ENCODE results near the gene SAYSD1. TPM values are rescaled to one million over a fixed set of nuclear protein-coding genes. Genes with fewer than 3 reads are reported as not detected.

The SAYSD1 gene
- total and polyA plus RNA-seq, 2 experiments from 2014 or later = 9.9 to 12.4 TPM

DNA sequence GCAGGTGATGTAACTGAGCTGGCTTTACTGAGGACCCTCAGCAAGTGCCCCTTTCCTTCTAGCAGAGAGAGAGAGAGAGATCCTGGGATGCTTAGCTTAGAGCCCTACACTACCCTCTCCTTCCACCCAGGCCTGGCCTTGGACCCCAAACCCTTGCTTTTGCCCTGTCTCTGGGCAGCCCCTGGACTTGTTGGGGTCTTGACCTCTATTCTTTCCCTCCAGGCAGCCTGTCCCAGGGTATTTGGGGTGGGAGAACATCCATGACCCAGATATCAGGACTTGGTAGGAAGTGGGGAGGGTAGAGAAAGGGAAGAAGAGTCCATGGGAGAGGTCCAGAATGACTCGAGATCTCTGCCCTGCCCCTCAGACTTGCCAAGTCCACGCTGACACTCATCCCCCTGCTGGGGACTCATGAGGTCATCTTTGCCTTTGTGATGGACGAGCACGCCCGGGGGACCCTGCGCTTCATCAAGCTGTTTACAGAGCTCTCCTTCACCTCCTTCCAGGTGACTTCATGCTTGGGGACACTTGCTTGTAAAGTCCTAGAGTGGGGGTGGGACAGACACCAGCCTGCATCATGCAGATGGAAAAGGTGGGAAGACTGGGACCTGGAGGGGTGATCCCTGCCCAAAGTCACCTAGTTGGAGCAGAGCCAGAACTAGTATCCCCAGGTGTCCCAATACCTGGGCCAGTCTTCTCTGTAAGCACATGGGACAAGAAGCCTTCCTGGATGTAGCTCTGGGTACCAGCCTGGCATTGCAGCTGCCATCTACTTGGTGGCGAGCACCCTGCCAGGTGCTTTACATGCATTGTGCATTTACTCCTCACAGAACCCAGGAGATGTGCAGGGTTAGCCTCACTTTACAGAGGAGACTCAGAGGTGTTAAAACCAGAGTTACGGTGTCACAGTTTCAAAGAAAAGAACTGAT lies 35.5 kb downstream of the SAYSD1 start:
- H3K4me3 ChIP-seq = no peak overlapping the region
- TF ChIP-seq, protein P1, sequence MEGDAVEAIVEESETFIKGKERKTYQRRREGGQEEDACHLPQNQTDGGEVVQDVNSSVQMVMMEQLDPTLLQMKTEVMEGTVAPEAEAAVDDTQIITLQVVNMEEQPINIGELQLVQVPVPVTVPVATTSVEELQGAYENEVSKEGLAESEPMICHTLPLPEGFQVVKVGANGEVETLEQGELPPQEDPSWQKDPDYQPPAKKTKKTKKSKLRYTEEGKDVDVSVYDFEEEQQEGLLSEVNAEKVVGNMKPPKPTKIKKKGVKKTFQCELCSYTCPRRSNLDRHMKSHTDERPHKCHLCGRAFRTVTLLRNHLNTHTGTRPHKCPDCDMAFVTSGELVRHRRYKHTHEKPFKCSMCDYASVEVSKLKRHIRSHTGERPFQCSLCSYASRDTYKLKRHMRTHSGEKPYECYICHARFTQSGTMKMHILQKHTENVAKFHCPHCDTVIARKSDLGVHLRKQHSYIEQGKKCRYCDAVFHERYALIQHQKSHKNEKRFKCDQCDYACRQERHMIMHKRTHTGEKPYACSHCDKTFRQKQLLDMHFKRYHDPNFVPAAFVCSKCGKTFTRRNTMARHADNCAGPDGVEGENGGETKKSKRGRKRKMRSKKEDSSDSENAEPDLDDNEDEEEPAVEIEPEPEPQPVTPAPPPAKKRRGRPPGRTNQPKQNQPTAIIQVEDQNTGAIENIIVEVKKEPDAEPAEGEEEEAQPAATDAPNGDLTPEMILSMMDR (IDR thresholded peaks at IDR 0.05; ENCODE audit: low read depth, low read length) = no peak
- no peaks in the 10 kb centered on the region for H3K4me1 ChIP-seq (ENCODE audit: low read depth)
- no peak for DNase-seq (ENCODE audit: low read depth in 1 of 2, low spot score in 1 of 2)
- no peak overlapping the region for H3K27ac ChIP-seq
- H3K36me3 ChIP-seq = no peaks in the 10 kb centered on the region
- no peaks in the 10 kb centered on the region for H3K27me3 ChIP-seq
- H3K9me3 ChIP-seq (ENCODE audit: low read depth) = no peaks in the 10 kb centered on the region

DNA sequence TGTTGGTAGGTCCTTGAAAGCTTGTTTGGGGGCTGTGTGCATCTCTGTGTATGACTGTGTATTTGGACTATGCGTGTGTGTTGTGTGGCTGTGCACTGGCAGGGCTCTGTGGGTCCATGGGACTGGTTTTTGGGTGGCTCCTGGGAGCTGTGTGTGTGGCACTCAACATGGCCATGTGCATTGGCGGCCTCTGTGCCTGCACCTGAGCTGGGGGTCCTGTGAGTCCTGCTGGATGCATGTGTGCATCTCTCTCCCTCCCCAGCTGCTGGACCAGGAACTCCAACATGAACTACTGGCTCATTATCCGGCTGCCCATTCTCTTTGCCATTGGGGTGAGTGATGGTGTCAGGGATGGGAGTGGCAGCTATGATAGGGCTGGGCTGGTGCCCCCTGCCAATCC lies 36.3 kb downstream of the SAYSD1 start:
- H3K36me3 ChIP-seq = no peaks in the 10 kb centered on the region
- TF ChIP-seq, protein P1 (IDR thresholded peaks at IDR 0.05; ENCODE audit: low read depth, low read length) = no peak
- no peaks in the 10 kb centered on the region for H3K4me1 ChIP-seq (ENCODE audit: low read depth)
- no peak overlapping the region for H3K4me3 ChIP-seq
- no peak overlapping the region for H3K27ac ChIP-seq
- H3K9me3 ChIP-seq (ENCODE audit: low read depth) = no peaks in the 10 kb centered on the region
- no peaks in the 10 kb centered on the region for H3K27me3 ChIP-seq
- DNase-seq (ENCODE audit: low read depth in 1 of 2, low spot score in 1 of 2) = no peak

DNA sequence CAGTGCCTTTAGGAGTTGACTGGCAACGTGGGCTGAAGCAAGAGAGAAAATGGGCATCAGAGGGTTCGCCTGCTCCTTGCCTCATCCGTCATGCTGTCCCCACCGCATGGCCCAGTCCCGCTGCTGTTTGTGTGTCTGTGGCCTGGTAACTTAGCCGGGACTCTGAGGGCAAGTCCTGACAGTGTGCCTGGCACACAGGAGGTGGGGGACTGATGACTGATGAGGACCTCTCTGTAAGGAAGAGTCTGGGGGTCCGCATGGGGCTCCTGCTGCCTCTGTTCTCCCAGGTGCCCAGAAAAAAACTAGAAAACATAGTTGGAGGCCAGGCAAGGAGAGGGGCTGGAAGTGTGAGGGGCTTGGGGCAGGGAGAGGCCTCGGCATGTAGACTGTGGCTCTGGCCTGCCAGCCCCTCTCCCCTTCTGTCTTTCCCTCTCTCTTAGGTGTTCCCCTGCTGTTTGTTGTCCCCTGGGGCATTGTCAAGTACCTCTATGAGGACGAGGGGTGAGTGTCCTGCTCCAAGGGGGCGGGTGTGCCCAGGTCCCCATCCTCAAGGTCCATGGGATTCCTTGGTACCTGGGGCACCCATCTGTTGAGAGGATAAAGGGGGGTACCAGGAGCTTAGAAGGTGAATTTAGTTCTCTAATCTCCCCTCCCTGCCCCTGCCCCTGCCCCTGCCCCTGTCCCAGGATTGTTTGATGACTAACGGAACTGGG lies 36.9 kb downstream of the SAYSD1 start:
- TF ChIP-seq, protein P1 (IDR thresholded peaks at IDR 0.05; ENCODE audit: low read depth, low read length) = no peak
- Histone ChIP-seq H3K4me3 (no peak overlapping the region), H3K9me3 (ENCODE audit: low read depth) (no peaks in the 10 kb centered on the region), H3K27me3 (no peaks in the 10 kb centered on the region), H3K27ac (no peak overlapping the region), H3K4me1 (ENCODE audit: low read depth) (no peaks in the 10 kb centered on the region), H3K36me3 (no peaks in the 10 kb centered on the region)
- no peak for DNase-seq (ENCODE audit: low read depth in 1 of 2, low spot score in 1 of 2)

DNA sequence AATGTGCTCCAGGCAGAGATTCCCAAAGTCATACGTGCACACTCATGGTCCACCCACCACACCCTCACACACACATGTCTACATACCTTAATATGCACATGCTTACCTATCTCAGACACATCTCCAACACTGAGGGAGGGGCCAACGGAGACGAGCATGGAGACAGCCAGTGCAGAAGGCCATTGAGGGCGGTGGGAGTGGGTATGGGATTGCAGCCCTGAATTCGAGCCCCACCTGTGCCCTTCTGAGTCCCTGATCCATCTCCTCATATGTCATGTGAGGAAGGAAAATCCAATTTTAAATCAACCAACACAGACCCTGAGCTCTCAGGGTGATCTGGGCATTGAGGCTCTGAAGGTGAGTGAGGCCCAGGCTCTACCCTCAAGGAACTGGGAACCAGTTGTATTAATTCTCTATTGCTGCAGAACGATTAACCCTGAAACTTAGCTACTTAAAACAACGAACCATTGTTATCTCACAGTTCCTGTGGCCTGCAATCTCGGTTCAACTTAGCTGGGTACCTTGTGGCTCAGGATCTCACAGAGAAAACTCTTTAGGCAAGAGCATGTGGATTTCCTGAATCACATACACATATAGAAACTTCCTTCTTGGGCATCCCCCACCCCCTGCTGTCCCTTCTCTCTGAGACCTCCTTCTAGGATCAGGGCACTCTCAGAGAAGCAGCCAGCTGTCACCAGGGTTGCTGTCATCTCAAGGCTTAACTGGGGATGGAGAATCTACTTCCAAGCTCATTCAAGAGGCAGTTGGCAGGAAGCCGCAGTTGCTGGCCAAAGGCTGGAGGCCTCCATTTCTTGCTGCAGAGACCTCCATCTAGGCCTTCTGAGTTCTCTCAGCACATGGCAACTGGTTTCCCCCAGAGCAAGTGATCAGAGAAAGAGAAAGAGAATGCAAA lies 38.1 kb downstream of the SAYSD1 start:
- DNase-seq (ENCODE audit: low read depth in 1 of 2, low spot score in 1 of 2) = no peak
- Histone ChIP-seq H3K27ac (no peak overlapping the region), H3K9me3 (ENCODE audit: low read depth) (no peaks in the 10 kb centered on the region), H3K4me3 (no peak overlapping the region), H3K4me1 (ENCODE audit: low read depth) (no peaks in the 10 kb centered on the region), H3K27me3 (no peaks in the 10 kb centered on the region), H3K36me3 (no peaks in the 10 kb centered on the region)
- TF ChIP-seq, protein P1 (IDR thresholded peaks at IDR 0.05; ENCODE audit: low read depth, low read length) = no peak
